CD4-positive, alpha-beta T cell treated with Interleukin-6 for 4 hours (primary cell): Measurements from ENCODE around the gene TTC27.
A peak's percentile ranks its signal among the peaks of the same experiment; 100 is the strongest.
"Not testable (repeated sequence)": the region's sequence is repeated elsewhere in the genome, so short reads cannot be mapped to it uniquely, and the experiment has no call there.

Experiments
- DNase-seq: peaks from one replicate; pipeline ENCODE4 v3.0.0-alpha.2; 2020; ENCODE audit warnings: mixed read lengths

The TTC27 gene

DNA sequence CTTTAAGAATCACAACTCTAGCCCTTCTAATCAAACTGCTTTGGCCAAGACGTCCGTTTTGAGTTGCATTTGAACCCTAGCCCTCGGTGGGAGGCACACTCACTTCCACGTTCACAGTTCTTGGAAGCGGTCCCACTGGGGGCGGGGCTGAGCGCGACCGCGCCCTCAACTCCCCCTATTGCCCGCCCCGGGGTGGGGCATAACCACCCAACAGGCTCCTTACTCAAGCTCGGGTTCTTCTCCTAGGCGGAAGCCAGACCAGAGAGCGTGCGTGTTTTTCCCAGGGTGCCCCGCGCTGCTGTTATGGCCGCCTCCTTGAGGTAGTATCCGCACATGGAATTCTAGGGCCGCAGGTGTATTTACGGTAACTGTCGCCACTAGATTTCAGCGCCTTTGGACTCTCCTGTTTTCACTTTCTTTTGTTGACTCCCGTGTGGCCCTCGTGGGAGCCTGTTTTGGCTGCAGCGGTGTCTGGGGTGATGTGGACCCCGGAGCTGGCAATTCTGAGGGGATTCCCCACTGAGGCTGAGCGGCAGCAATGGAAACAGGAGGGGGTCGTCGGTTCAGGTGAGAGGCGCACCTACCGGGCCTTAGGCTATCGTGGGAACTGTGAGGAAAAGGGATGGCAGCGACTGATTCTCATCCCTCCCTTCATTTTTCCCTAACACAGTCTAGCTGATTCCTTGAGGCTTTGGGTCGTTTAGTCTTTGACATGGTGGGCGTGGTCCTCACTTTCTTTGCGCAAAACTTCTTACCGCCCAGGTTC lies at the start of gene TTC27:
Gene TTC27 (plus strand): TSS at position 237 of the 766 bp plus-strand sequence. CDS start 243 bp downstream, at position 480.
- DNase-seq = peak; percentile 96

DNA sequence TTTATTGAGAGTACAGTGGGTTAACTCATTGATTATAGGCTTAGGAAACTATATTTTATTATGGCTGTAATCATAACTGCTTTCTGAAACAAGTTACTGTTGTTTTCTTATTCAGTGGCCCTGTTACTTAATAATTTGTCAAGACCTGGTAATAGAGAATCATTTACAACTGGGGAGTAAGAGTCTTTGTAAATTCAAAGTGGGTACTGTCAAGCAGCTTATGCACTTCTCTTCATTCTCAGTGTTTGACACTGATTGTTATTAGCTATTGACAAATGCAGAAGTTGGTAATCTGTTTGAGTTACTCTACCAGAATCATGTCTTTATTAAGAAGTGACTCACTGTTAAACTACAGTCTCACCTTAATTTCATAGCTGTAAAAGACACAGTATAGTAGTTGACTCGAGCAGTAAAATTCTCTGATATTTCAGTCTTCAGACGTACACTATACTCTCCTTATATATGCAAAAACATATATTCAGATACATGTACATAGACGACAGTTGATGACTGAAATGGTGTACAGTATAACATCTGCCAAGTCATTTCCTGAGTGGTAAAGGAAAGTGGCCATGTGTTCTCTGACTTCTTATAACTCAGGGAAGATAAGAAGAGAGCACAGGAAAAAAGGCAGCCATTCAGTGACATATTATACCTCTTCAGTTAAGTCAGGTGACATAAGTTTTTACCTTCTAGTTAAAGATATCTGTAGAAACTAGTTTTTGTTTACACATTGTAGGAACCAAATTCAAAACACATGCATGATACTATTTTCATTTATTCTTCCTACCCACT lies 36.0 kb upstream of the TTC27 start:
- no peak for DNase-seq

- no peak for DNase-seq
These were observed 33.3 kb upstream of the TTC27 start for GRCh38 chr2:32594573-32594972.

- no peak for DNase-seq
These were observed 16.5 kb upstream of the TTC27 start for GRCh38 chr2:32611366-32611765.

- DNase-seq = no peak
These were observed 16.1 kb upstream of the TTC27 start for GRCh38 chr2:32611771-32612170.

DNA sequence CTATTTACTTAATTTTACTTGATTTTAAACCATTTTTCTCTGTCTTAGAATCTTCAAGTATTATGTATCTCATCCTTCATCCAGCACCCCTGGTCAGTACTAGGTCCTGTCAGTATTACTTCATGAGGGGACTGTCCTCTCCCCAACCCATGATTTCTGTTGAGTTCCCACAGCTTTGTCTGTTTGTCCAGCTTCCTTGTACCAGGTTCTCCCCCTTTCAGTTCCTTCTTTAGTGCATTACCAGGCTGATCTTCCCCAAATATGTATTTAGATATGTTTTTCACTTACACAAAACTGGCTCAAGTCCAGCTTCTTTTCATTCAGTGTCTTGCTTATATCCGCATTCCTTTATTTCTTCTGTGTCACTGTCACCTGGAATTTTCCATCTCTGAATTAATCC lies 13.8 kb upstream of the TTC27 start:
- DNase-seq = no peak

- no peak for DNase-seq
These were observed 10.2 kb upstream of the TTC27 start for GRCh38 chr2:32617599-32618189.

GRCh38 chr2:32622570-32623310 lies 5.1 kb upstream of the TTC27 start:
- DNase-seq = no peak

DNA sequence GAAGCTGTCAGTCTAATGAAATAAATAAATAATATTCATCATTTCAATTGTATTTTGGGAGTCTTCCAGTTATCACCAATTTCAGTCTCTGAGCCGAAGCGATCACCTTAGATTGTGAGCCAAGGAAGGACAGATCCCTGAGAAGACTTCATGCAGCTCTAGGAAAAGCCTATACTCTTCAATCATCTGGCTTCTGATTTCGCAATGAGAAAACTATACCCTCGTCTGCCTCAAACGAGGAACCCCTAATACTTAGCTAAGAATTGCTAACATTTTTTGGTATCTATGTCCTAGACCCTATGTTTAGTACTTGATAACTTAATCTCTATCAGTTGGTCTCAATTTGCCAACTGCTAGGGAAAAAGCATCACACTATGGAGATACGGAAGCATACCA lies 4.5 kb upstream of the TTC27 start:
- DNase-seq = no peak

- DNase-seq = no peak
These were observed 3.0 kb upstream of the TTC27 start for GRCh38 chr2:32624812-32625211.

DNA sequence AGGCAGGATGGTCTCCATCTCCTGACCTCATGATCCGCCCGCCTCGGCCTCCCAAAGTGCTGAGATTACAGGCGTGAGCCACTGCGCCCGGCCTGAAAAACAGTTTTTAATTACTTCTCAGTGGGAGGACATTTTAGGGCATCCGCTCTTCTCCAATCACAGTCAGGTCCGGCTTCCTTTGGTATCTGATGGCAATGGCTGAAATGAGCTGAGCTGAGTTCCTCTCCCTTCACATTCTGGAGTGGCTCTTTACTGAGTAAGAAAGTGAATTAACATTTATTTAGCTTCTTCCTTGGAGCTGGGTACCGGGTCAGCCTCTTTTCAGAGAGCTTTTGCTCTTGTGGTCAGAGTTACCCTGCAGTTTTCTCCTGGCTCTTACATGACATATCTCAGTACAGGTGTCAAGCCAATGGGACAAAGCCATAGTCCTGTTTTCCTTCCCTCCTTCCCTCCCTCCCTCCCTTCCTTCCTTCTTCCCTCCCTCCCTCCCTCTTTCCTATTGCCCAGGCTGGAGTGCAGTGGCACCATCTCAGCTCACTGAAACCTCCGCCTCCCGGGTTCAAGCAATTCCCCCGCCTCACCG lies 1.1 kb upstream of the TTC27 start:
- no peak for DNase-seq

- peak; percentile 37 for DNase-seq
These were observed 423 bp upstream of the TTC27 start for GRCh38 chr2:32627441-32627813.

- no peak for DNase-seq
These were observed 4.2 kb downstream of the TTC27 start for GRCh38 chr2:32632089-32632488.

DNA sequence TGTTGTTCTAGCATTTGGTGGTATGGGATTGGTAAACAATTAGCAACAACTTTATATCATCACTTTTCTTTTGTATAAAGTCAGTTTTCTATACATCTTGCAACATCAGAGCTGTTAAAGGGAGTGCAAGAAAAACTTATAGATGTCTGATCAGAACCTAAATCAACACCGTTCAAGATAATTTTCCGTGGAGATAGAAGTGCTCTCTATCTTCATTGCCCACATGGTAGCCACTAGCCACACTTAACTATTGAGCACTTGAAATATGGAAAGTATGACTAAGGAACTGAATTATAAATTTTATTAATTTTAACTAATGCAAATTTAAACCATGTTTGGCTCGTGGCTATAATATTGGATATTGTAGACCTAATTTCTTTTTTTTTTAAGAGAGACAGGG lies 5.2 kb downstream of the TTC27 start:
- DNase-seq = no peak

GRCh38 chr2:32638548-32638947 lies 10.7 kb downstream of the TTC27 start:
- not testable (repeated sequence) for DNase-seq

- no peak for DNase-seq
These were observed 13.3 kb downstream of the TTC27 start for GRCh38 chr2:32641180-32641579.

GRCh38 chr2:32647180-32647651 lies 19.4 kb downstream of the TTC27 start:
- DNase-seq = no peak

GRCh38 chr2:32652555-32653209 lies 24.8 kb downstream of the TTC27 start:
- DNase-seq = no peak

DNA sequence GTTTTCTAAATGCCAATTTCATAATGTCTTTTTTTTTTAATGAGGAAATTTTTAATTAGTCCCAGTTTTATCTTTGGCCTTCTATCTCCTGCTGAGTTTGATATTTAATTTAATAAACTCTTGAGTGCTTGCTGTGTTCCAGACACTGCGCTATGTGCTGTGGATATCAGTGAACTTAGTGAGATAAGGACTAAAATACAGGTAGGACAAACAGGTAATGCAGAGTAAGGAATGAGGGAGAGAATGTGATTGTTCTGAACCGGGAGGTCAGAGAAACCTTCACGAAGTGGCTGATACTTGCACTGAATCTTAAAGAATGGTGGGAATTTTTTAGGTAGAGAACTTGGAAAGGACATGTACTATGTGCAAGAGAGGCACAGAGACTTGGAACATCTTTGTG lies 28.2 kb downstream of the TTC27 start:
- no peak for DNase-seq

DNA sequence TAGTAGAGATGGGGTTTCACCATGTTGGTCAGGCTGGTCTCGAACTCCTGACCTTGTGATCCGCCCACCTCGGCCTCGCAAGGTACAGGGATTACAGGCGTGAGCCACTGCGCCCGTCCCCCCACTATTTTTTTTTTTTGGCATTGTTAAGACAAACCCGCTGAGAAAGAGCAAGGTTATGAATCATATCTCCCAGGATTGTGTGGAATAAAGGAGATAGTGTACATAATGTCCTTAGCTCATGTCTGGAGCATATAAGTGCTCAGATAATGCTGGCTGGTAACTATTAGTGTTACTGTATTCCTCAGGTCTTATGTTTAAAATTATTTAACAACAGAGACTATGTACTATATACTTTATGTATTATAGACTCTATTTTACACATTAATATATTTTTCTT lies 36.0 kb downstream of the TTC27 start:
- DNase-seq = no peak

DNA sequence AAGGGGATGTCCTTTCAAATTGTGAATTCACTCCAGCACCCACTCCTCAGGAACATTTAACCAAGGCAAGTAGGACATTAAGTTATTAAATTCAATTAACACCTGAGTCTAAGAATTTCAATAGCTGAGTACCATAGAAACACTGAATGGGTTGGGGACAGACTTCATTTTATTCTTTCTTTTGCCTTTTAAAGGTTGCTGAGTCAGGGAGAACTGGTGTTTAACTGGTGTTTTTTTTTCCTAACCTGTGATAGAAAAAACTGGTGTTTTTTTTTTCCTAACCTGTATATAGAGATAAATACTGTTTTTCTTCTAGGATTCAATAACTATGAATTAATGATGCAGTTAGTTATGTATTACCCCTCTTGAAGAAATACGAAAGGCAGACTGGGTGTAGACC lies 38.9 kb downstream of the TTC27 start:
- DNase-seq = no peak

DNA sequence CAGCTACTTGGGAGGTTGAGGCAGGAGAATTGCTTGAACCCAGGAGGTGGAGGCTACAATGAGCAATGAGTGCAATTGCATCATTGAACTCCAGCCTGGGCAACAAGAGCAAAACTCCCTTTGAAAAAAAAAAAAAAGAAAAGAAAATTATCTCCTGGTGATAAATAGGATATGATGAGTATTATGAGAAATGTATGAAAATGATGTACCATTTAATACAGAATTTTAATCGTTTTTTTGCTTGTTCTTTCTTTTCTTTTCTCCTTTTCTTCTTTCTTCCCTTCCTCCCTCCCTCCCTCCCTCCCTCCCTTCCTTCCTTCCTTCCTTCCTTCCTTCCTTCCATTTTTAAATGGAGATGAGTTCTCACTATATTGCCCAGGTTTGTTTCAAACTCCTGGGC lies 40.4 kb downstream of the TTC27 start:
- DNase-seq = no peak
